ENCODE results near the gene ABCD1.
A peak's percentile ranks its signal among the peaks of the same experiment; 100 is the strongest.

The ABCD1 gene

DNA sequence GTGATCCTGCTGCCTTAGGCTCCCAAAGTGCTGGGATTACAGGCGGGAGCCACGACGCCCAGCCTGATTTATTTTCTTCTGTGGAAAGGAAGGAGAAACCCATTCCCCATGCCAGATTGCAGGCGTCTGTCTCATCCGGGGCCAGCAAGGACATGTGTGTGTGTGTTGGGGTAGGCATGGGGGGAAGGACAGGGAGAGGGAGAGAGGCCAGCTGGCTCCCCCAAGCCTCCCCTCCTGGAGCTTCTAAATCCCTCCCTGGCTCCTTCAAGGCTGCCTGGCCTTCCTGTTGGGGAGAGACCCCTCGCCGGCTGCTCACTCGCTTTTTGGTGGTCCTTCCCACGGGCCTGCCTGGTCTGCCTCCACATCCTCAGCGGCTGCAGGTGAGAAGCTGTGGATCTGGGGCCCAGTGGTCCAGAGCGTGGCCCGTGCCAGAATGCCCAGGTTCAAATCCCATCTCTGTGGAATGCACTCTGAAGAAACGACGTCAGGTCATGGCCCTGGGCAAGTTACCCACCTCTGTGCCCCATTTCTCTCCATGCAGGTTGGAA, 38.0 kb downstream of the ABCD1 start:
- DNase-seq (ENCODE audit: low read depth in 2 of 2), result no peak

DNA sequence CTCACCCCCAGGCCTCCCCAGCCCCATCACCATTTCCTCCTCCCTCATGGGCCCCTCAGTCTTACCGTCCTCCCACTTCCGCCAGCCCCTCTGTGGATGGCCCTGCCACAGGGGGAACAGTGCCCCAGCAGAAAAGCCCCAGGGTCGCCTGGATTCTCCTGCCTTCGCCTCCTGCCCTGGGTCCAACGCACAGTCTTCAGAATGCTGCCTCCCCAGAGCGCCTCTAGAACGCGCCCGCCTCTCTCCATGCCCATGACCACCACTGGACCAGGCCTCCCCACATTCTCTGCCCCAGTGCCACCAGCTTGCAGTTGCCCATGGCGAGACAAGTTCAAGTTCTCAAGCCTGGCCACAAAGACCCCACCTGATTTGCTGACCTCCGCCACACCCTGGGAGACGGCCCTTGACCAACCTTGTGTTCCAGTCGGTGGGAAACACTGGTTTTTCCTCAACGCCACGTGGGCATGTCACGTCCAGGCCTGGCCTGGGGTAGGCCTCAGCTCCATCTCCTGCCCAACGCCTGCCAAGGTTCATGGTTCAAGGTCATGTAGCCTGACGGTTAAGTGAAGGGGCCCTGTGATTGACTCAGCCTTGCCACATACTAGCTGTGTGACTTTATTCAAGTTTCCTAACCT, 38.8 kb downstream of the ABCD1 start:
- no peak for DNase-seq (ENCODE audit: low read depth in 2 of 2)

GRCh38 chrX:153763989-153764755, 39.5 kb downstream of the ABCD1 start, which contains the start of gene PLXNB3:
Gene PLXNB3 (plus strand): TSS chrX:153764249. CDS start chrX:153765536, 1,287 bp downstream.
- peak; percentile 43 to 53 for DNase-seq (ENCODE audit: low read depth in 2 of 2)

- no peak for DNase-seq (ENCODE audit: low read depth in 2 of 2)
Measured at GRCh38 chrX:153764786-153765137, 40.1 kb downstream of the ABCD1 start.

DNA sequence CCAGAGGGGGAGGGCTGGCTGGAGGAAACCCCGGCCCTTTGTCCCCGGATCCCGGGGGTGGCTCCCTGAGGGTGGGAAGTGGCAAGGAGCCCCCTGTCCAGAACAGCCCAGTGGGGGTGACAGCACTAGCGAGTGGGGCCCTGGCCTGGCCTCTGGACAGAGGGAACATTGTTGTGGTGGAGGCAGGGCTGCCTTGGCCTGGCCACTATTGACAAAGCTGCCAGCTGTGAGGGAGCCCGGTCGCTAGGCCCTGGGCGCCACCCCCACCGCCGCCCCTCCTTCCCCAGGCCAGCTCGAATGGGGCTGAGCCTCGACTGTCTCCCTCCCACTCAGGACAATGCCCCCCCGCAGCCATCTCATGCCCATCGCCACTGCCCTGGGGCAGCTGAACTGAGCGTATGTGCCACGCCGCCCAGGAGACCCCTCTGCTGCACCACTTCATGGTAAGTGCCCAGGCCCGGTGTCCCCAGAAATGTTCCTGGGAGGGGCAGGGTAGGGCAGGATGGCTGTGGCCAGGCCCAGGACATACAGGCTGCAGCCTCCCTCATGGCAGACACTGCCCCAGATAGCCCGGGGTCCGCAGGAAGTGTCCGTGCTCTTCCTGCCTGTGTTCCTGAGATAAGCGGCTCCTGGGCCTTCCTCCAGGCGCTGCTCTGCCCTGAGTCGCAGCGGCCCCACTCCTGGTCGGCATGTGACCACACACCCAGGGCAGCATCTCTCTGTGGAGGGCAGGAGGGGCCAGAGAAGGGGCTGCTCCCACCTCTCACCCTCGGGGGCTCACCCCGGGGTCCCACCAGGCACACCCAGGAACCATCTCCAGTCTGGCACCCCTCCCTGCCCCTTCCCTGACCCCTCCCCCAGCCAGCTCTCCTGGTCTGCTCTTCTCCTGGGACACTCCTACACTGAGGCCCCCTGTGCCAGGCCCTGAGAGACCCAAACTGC, 40.8 kb downstream of the ABCD1 start:
- DNase-seq (ENCODE audit: low read depth in 2 of 2), result no peak

GRCh38 chrX:153766098-153766817, 41.6 kb downstream of the ABCD1 start:
- DNase-seq (ENCODE audit: low read depth in 2 of 2), result peak; percentile 31 to 39

GRCh38 chrX:153766871-153767673, 42.4 kb downstream of the ABCD1 start:
- DNase-seq (ENCODE audit: low read depth in 2 of 2), result no peak

- no peak for DNase-seq (ENCODE audit: low read depth in 2 of 2)
Measured at GRCh38 chrX:153767674-153768055, 43.0 kb downstream of the ABCD1 start.

DNA sequence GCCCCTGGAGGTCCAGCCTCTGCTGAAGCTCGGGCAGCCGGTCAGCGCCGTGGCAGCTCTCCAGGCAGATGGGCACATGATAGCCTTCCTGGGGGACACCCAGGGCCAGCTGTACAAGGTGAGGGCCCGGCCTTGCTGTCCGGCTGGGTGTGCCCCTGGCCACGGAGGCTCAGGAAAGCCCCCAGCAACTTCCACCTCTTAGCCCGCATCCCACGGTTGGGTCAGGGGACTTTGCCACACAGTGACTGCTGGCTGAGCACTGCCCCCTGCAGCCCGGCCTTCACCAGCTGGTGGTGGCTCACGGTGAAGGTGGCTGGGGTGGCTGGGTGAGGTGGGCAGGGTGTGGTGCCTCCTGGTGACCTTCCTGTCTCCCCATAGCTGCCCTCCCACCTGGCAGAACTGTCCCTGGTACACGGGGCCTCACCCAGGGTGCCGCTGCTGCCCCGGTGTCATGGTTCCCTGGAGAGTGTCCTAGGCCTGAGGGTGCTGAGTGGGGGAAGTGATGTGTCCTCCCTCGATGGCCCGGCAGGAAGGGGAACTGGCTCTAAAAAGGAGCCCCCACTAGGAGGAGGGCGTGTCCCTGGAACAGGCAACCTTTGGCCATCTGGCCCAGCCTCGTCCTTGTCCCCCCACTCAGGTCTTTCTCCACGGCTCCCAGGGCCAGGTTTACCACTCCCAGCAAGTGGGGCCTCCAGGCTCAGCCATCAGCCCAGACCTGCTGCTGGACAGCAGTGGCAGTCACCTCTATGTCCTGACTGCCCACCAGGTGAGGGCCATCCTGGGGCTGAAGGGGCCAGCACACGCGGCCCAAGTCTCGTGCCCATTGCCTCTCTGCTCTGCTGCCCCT, 43.9 kb downstream of the ABCD1 start:
- DNase-seq (ENCODE audit: low read depth in 2 of 2), result no peak

- DNase-seq (ENCODE audit: low read depth in 2 of 2), result no peak
Measured at GRCh38 chrX:153769158-153769864, 44.7 kb downstream of the ABCD1 start.

- DNase-seq (ENCODE audit: low read depth in 2 of 2), result no peak
Measured at GRCh38 chrX:153769865-153770600, 45.4 kb downstream of the ABCD1 start.

DNA sequence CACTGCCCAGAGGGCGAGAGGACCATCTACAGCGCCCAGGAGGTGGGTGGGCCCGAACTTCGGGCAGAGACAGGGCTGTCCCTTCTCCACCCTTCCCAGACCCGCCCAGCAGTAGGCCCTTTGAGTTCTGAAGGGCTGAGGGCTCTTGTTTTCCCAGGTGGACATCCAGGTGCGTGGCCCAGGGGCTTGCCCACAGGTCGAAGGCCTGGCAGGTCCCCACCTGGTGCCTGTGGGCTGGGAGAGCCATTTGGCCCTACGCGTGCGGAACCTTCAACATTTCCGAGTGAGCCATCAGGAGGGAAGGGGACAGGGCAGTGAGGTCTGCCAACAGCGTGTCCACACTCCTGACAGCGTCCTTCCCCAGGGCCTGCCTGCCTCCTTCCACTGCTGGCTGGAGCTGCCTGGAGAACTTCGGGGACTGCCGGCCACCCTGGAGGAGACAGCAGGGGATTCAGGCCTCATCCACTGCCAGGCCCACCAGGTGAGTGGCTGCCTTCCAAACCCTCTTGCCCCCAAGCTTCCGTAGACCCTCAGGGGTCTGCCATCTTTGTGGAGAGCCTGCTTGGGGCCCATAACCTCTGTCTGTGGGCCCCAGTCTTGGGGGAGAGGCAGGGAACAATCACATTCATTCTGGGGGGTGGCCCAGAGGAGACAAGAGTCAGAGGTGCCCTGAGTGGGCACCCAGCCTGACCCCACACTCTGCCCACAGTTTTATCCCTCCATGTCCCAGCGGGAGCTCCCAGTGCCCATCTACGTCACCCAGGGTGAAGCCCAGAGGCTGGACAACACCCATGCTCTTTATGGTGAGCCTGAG, 46.2 kb downstream of the ABCD1 start:
- no peak for DNase-seq (ENCODE audit: low read depth in 2 of 2)

- no peak for DNase-seq (ENCODE audit: low read depth in 2 of 2)
Measured at GRCh38 chrX:153771415-153772315, 47.0 kb downstream of the ABCD1 start.

DNA sequence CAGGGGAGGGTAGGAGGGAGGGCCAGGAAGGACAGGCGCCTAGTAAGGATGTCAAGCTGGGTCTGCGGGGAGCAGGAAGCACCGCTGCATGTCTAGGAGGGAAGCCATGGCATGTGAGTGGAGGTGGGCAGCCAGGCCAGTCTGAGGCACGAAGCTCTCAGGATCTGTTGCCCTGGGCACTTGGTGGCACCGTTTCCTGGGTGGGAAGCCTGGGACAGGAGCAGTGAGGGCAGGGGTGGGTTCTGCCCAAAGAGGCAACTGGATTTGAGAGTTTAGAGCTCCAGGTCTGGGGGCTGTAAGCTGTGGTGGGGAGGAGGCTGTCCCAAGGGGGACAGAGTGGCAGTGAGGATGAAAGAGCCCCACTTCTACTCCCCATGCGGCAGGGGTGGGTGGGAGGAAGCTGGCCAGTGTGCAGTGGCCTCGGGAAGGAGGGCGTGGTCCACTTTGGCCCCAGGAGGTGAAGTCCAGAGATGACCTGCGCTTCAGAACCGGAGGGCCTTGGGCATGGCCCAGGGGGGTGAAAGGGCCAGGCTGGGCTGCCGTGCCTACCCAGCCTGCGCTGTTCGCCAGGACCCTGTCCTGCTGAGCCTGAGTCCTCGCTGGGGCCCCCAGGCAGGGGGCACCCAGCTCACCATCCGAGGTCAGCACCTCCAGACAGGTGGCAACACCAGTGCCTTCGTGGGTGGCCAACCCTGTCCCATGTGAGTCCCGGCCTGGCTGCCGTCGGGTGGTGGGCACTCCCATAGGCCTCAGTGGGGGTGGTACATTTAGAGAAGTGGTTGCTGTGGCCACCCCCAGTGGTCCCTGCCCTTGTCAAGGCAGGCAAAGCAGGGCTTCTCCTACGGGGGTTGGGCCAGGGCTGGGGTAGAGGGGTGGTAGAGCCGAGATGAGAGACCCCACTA, 47.9 kb downstream of the ABCD1 start:
- DNase-seq (ENCODE audit: low read depth in 2 of 2), result no peak

GRCh38 chrX:153773218-153773611, 48.6 kb downstream of the ABCD1 start:
- no peak for DNase-seq (ENCODE audit: low read depth in 2 of 2)

Data from activated CD8-positive, alpha-beta memory T cell treated with anti-CD3 and anti-CD28 coated beads for 4 hours (primary cell).